NCI-H2081 (cell line): Measurements from ENCODE around the gene DYNC1I2.
A peak's percentile ranks its signal among the peaks of the same experiment; 100 is the strongest.

ENCODE experiments used
- DNase-seq, 2 experiments: peaks; one replicate each; lab custom pipeline; 2025; lab: John Stamatoyannopoulos, UW

Gene DYNC1I2

GRCh38 chr2:171687287-171688128 lies at the start of gene DYNC1I2:
TSS of gene DYNC1I2 (plus strand) at chr2:171687469. CDS start at chr2:171690156, 2,687 bp downstream.
- peak; percentile 89 to 97 for DNase-seq

GRCh38 chr2:171651667-171652415 lies 35.4 kb upstream of the DYNC1I2 start:
- DNase-seq: no peak

GRCh38 chr2:171652416-171652785 lies 34.9 kb upstream of the DYNC1I2 start:
- DNase-seq: no peak

GRCh38 chr2:171655586-171655985 lies 31.7 kb upstream of the DYNC1I2 start:
- no peak for DNase-seq

GRCh38 chr2:171667041-171667440 lies 20.2 kb upstream of the DYNC1I2 start:
- no peak for DNase-seq

- DNase-seq: no peak
Measured at GRCh38 chr2:171668183-171668582, 19.1 kb upstream of the DYNC1I2 start.

- peak in 1 of 2 experiments; percentile 10 for DNase-seq
Measured at GRCh38 chr2:171669121-171669520, 18.1 kb upstream of the DYNC1I2 start.

GRCh38 chr2:171670655-171671054 lies 16.6 kb upstream of the DYNC1I2 start:
- DNase-seq: no peak

GRCh38 chr2:171671867-171672266 lies 15.4 kb upstream of the DYNC1I2 start:
- DNase-seq: no peak

GRCh38 chr2:171673905-171674304 lies 13.4 kb upstream of the DYNC1I2 start:
- no peak for DNase-seq

GRCh38 chr2:171675810-171676345 lies 11.4 kb upstream of the DYNC1I2 start:
- DNase-seq: no peak

GRCh38 chr2:171678619-171679018 lies 8.7 kb upstream of the DYNC1I2 start:
- DNase-seq: no peak

GRCh38 chr2:171688129-171688465 lies 828 bp downstream of the DYNC1I2 start:
- no peak for DNase-seq

GRCh38 chr2:171692331-171692730 lies 5.1 kb downstream of the DYNC1I2 start:
- no peak for DNase-seq

GRCh38 chr2:171702781-171703556 lies 15.7 kb downstream of the DYNC1I2 start:
- DNase-seq: no peak

GRCh38 chr2:171703574-171704347 lies 16.5 kb downstream of the DYNC1I2 start:
- DNase-seq: peak; percentile 32 to 46

GRCh38 chr2:171706152-171706803 lies 19.0 kb downstream of the DYNC1I2 start:
- peak; percentile 16 to 38 for DNase-seq

GRCh38 chr2:171707752-171708151 lies 20.5 kb downstream of the DYNC1I2 start:
- no peak for DNase-seq

- no peak for DNase-seq
Measured at GRCh38 chr2:171709011-171709685, 21.9 kb downstream of the DYNC1I2 start.

- DNase-seq: no peak
Measured at GRCh38 chr2:171711351-171711750, 24.1 kb downstream of the DYNC1I2 start.
